Fibroblast of the aortic adventitia (primary cell): ENCODE data around the gene PLXNA4. TPM values are rescaled to one million over a fixed set of nuclear protein-coding genes. Genes with fewer than 3 reads are reported as not detected.

Experiments used
- DNase-seq: peaks from one replicate; pipeline ENCODE4 v3.0.0-alpha.2; 2010; ENCODE audit warnings: low read depth
- H3K4me3 ChIP-seq: 2 replicates; pipeline ENCODE4 v1.5.1; 2011; ENCODE audit warnings: low read depth, mild to moderate bottlenecking, control low read depth, low read length, moderate library complexity
- total RNA-seq: library from RNA; depleted of rRNA; stranded (reverse); fragments of >200 nt; gene quantifications from 2 replicates; pipeline ENCODE4 v1.2.3, GENCODE V29; 2012; ENCODE audit warnings: low replicate concordance
- TF ChIP-seq, protein P1 (sequence below): IDR thresholded peaks from 2 replicates; pipeline ENCODE4 v1.5.1; 2011; ENCODE audit warnings: mild to moderate bottlenecking, low read length, control low read depth, inconsistent platforms; ENCODE audit not compliant: insufficient read depth

The PLXNA4 gene
- total RNA-seq, 1 donor = 3.0 TPM

- TF ChIP-seq, protein P1, sequence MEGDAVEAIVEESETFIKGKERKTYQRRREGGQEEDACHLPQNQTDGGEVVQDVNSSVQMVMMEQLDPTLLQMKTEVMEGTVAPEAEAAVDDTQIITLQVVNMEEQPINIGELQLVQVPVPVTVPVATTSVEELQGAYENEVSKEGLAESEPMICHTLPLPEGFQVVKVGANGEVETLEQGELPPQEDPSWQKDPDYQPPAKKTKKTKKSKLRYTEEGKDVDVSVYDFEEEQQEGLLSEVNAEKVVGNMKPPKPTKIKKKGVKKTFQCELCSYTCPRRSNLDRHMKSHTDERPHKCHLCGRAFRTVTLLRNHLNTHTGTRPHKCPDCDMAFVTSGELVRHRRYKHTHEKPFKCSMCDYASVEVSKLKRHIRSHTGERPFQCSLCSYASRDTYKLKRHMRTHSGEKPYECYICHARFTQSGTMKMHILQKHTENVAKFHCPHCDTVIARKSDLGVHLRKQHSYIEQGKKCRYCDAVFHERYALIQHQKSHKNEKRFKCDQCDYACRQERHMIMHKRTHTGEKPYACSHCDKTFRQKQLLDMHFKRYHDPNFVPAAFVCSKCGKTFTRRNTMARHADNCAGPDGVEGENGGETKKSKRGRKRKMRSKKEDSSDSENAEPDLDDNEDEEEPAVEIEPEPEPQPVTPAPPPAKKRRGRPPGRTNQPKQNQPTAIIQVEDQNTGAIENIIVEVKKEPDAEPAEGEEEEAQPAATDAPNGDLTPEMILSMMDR = no peak
- no peak for DNase-seq
- no peak overlapping the region for H3K4me3 ChIP-seq
Measured at GRCh38 chr7:132514430-132514829, 61.8 kb downstream of the PLXNA4 start.

DNA sequence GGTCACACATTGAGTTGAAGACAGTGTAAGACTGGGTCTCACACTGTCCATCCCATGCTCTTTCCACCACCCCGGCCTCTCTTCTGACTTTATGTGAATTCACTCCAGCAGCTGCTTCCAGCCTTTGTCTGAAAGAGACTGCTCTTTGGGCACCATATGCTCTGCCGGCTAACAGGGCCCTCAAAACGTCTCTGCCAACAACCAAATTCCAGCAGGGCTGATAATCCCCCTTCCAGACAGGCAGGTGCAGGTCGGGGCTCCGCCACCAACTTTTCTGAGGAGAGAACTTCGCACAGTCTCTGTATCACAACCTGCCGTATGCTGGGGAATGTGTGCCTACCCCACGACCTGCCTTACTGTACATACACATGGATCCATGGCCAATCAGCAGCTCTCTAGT is 64.3 kb downstream of the PLXNA4 start:
- no peak overlapping the region for H3K4me3 ChIP-seq
- no peak for DNase-seq
- TF ChIP-seq, protein P1 = no peak

DNA sequence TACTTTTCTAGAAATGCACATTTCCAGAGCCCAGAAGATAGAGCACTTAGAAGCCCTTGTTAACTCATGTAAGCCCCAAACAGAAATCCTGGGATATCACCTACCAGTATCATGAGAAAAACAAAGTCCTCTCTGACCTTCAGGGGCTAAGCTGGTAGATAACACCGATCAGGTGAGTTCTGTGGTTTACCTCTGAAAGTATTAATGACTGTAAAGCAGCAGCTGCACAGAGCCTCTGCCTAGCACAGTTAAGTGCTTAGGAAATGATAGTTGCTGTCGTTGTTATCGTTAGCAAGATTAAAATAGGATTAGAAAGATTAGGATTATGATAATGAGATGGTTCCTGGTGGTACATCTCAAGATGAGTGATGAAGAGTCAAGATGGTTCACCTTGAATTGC is 64.9 kb downstream of the PLXNA4 start:
- H3K4me3 ChIP-seq = no peak overlapping the region
- TF ChIP-seq, protein P1 = no peak
- DNase-seq = no peak

DNA sequence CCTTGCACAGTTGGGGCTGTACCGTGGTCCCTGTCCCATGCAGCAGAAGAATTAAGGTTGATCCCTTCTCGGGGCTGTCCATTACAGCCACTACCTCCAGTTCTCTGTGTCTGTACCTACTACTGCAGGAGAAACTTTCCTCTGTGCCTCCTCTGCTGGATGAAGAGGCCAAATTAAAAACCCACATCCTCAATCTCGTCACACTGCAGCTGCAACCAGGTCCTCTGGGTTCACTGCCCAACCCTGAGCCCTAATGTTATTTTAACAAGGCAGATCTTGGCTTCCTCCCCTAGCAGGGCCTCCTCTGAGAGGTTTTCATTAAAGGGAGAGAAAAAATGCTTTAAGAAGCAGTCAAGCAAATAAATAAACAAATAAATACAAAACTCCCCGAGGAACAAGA is 66.6 kb downstream of the PLXNA4 start:
- H3K4me3 ChIP-seq = no peak overlapping the region
- DNase-seq = no peak
- TF ChIP-seq, protein P1 = no peak

DNA sequence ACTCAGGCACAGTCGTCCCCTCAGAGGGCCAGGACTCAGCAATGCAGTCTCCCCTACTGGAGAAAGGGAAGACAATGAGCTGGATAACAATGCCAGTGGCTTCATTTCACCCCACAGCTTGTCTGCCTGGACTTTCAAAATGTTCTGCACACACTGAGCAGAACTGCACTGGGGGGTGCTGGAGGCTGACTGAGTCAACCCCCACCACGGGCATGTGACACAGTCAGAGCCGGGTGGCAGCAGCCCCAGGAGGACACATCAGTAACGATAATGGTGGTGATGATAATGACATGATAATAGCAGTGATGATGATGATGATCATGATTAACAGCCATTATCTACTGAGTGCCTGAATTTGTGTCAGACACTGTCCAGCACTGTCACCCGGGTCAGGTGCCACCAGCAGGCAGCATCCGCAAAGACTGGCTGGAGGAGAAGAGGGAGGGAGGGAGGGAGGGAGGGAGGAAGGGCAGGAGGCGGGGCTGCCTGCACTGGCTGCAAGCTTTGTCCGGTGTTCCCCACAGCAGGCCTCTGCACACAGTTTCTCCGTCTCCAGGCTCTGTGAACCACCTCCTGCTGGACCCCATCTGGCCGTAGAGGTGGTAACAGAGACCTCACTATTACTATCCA is 67.4 kb downstream of the PLXNA4 start:
- TF ChIP-seq, protein P1 = no peak
- no peak for DNase-seq
- no peak overlapping the region for H3K4me3 ChIP-seq

DNA sequence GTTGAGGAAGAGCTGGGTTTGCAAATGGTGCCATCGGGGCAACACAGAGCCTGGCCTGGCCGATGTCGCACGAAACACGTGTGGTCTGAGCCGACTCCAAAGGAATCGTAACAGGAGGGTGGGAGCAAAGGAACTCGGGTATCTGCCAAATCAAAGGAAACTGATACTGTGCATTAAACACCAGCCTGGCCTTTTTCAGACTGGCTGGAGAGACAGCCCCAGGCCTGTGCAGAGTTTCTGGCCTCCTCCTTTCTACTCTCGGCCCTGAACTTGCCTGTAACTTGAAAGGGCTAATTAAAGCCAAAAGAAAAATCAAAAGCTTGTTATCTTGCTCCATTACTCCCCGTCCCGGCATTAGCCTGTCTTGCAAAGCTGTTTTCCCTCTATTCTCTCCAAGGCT is 71.4 kb downstream of the PLXNA4 start:
- TF ChIP-seq, protein P1 = no peak
- DNase-seq = no peak
- H3K4me3 ChIP-seq = no peak overlapping the region

DNA sequence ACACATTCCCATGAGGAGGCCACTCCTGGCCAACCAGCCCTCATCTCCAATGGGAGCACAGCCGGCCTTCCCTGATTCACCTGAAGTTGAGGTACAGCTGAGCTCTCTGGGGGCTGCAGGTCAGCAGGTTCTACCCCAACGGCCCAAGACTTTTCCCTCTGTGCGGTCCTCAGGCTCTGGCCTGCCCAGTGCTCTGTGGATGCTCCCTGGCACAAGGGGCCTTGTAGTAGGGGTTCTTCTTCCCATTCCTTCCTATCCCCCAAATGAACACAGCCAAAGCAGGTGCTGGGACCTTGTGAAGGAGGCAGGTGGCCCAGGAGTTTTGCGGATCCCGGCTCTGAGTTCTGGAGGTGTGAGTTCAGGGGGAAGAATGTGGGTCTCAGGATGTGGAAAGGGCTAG is 72.2 kb downstream of the PLXNA4 start:
- TF ChIP-seq, protein P1 = no peak
- DNase-seq = no peak
- H3K4me3 ChIP-seq = no peak overlapping the region
